HepG2 (cell line): ENCODE measurements around the gene ZNF514. TPM values are rescaled to one million over a fixed set of nuclear protein-coding genes. Genes with fewer than 3 reads are reported as not detected.

Experiments
- ATAC-seq: fragments of 200-7000 bp; cut with Tn5 transposase; 3 replicates; pipeline ENCODE4 v1.9.1; 2020; ENCODE audit warnings: mild to moderate bottlenecking, moderate library complexity
- BruUV-seq: library from RNA; stranded (reverse); fragments of 400-500 nt; replicated peaks from 2 replicates; lab custom pipeline; 2021; lab: Mats Ljungman, UMichigan
- CTCF ChIA-PET: fragments of 300-600 bp; formaldehyde crosslinking; extraction: SDS; loops from one replicate; lab custom pipeline; 2021; ENCODE audit warnings: low total read pairs, inconsistent platforms, low intra/inter-chr PET ratio; lab: Yijun Ruan, JAX
- POLR2A ChIA-PET: fragments of 350-600 bp; sonication (Branson Sonifier 250); formaldehyde crosslinking; loops from one replicate; lab custom pipeline; 2020; ENCODE audit warnings: antibody characterized with exemption, inconsistent platforms; lab: Yijun Ruan, JAX
- DNase-seq: peaks from one replicate; pipeline ENCODE4 v3.0.0-alpha.2; 2015; ENCODE audit warnings: low spot score
- FAIRE-seq: peaks from 3 replicates; lab custom pipeline; 2011; peaks lifted over from hg19 to GRCh38; lab: Jason Lieb, UNC
- H2AFZ ChIP-seq: one replicate; pipeline ENCODE4 v1.6.1; 2011; ENCODE audit warnings: low read length, inconsistent platforms
- H3K27ac ChIP-seq: fragments of 300-600 bp; 3 replicates; pipeline ENCODE4 v1.8.0; 2011; ENCODE audit warnings: mixed run types, mild to moderate bottlenecking, mixed read lengths, low read length, inconsistent platforms; ENCODE audit not compliant: insufficient read depth; ENCODE audit errors: extremely low read length
- H3K27me3 ChIP-seq, 2 experiments: fragments of 200-600 bp in 1 of 2; 2 replicates in 1 of 2; 3 replicates in 1 of 2; pipeline versions ENCODE4 v1.6.0 to v1.8.0; 2011; ENCODE audit warnings: low read length in 2 of 2, mild to moderate bottlenecking in 2 of 2, moderate library complexity in 2 of 2, inconsistent platforms in 1 of 2; ENCODE audit not compliant: insufficient read depth in 2 of 2, control insufficient read depth in 1 of 2
- H3K36me3 ChIP-seq, 2 experiments: fragments of 200-600 bp in 1 of 2; replicated peaks in 1 of 2; 2 replicates in 1 of 2; 3 replicates in 1 of 2; pipeline versions ENCODE4 v1.5.1 to v1.8.0; 2011; ENCODE audit warnings: low read length in 2 of 2, inconsistent platforms in 1 of 2; ENCODE audit not compliant: insufficient read depth in 2 of 2, control insufficient read depth in 1 of 2
- H3K4me1 ChIP-seq: 2 replicates; pipeline ENCODE4 v1.5.1; 2012; ENCODE audit warnings: low read length, inconsistent platforms; ENCODE audit not compliant: insufficient read depth
- H3K4me2 ChIP-seq: 2 replicates; pipeline ENCODE4 v1.6.0; 2011; ENCODE audit warnings: low read depth, low read length, inconsistent platforms
- H3K4me3 ChIP-seq, 3 experiments: fragments of 200-600 bp in 1 of 3; sonication (generic), shearing (Covaris generic) in 1 of 3; replicated peaks in 1 of 3; 2 replicates each; pipeline ENCODE4 v1.5.1; 2011 to 2016; ENCODE audit warnings: low read length in 3 of 3, inconsistent platforms in 2 of 3, low read depth in 2 of 3, mild to moderate bottlenecking in 2 of 3, control low read depth in 1 of 3, mixed read lengths in 1 of 3; ENCODE audit not compliant: insufficient read depth in 1 of 3
- H3K79me2 ChIP-seq: one replicate; pipeline ENCODE4 v1.6.1; 2011; ENCODE audit warnings: low read length, inconsistent platforms; ENCODE audit not compliant: insufficient read depth
- H3K9ac ChIP-seq: 2 replicates; pipeline ENCODE4 v1.6.0; 2011; ENCODE audit warnings: mild to moderate bottlenecking, low read depth, low read length, inconsistent platforms; ENCODE audit not compliant: insufficient read depth
- H3K9me3 ChIP-seq: 2 replicates; pipeline ENCODE4 v1.5.1; 2012; ENCODE audit warnings: mild to moderate bottlenecking, low read length
- H4K20me1 ChIP-seq: 2 replicates; pipeline ENCODE4 v1.6.0; 2011; ENCODE audit warnings: inconsistent platforms, mild to moderate bottlenecking, low read length, moderate library complexity; ENCODE audit not compliant: insufficient read depth
- ARNTL ChIP-seq: sonication (generic); formaldehyde crosslinking; IDR thresholded peaks from 2 replicates; pipeline ENCODE4 v1.4.0; 2020; ENCODE audit warnings: mild to moderate bottlenecking, missing genetic modification reagents
- BCLAF1 ChIP-seq: fragments of 450-650 bp; IDR thresholded peaks from 2 replicates; pipeline ENCODE4 v1.6.1; 2017; ENCODE audit warnings: mild to moderate bottlenecking
- GPN1 ChIP-seq: sonication (generic); formaldehyde crosslinking; IDR thresholded peaks from 2 replicates; pipeline ENCODE4 v1.5.1; 2020; ENCODE audit warnings: missing genetic modification reagents, borderline replicate concordance
- GZF1 ChIP-seq: sonication (generic); formaldehyde crosslinking; IDR thresholded peaks from 2 replicates; pipeline ENCODE4 v1.5.1; 2020; ENCODE audit warnings: mild to moderate bottlenecking, missing genetic modification reagents
- KDM5B ChIP-seq: sonication (generic); formaldehyde crosslinking; IDR thresholded peaks from 2 replicates; pipeline ENCODE4 v1.4.0; 2020; ENCODE audit warnings: missing genetic modification reagents, mild to moderate bottlenecking, borderline replicate concordance
- LCORL ChIP-seq, 2 experiments: fragments of 450-650 bp in 1 of 2; sonication (generic) in 1 of 2; formaldehyde crosslinking in 1 of 2; IDR thresholded peaks; 2 replicates each; pipeline versions ENCODE4 v1.5.0 to v1.6.1; 2017 to 2020; ENCODE audit warnings: antibody characterized with exemption in 1 of 2, missing genetic modification reagents in 1 of 2
- MEIS2 ChIP-seq: sonication (generic); formaldehyde crosslinking; IDR thresholded peaks from 2 replicates; pipeline ENCODE4 v1.9.0; 2021; ENCODE audit warnings: mild to moderate bottlenecking, missing genetic modification reagents
- PHB2 ChIP-seq: fragments of 450-650 bp; IDR thresholded peaks from 2 replicates; pipeline ENCODE4 v1.6.1; 2018; ENCODE audit not compliant: partially characterized antibody
- POLR2G ChIP-seq: fragments of 200-400 bp; formaldehyde crosslinking; IDR thresholded peaks from 2 replicates; pipeline ENCODE4 v1.6.1; 2018; ENCODE audit warnings: mild to moderate bottlenecking, low read depth, low read length, moderate library complexity
- U2AF2 ChIP-seq: fragments of 200-400 bp; formaldehyde crosslinking; IDR thresholded peaks from 2 replicates; pipeline ENCODE4 v1.6.1; 2017; ENCODE audit warnings: low read depth, mild to moderate bottlenecking, low read length
- ZKSCAN1 ChIP-seq: fragments of 150-350 bp; IDR thresholded peaks from 2 replicates; pipeline ENCODE4 v1.6.1; 2014; ENCODE audit warnings: low read length
- ZNF121 ChIP-seq: sonication (generic); formaldehyde crosslinking; IDR thresholded peaks from 2 replicates; pipeline ENCODE4 v1.5.0; 2020; ENCODE audit warnings: mild to moderate bottlenecking, missing genetic modification reagents
- ZNF317 ChIP-seq: sonication (generic); formaldehyde crosslinking; IDR thresholded peaks from 2 replicates; pipeline ENCODE4 v1.5.0; 2020; ENCODE audit warnings: mild to moderate bottlenecking, missing genetic modification reagents
- ZNF672 ChIP-seq: sonication (generic); formaldehyde crosslinking; IDR thresholded peaks from 2 replicates; pipeline ENCODE4 v1.8.1; 2022; ENCODE audit warnings: missing genetic modification reagents
- ZSCAN20 ChIP-seq: sonication (generic); formaldehyde crosslinking; IDR thresholded peaks from 2 replicates; pipeline ENCODE4 v1.4.0; 2020; ENCODE audit warnings: missing genetic modification reagents, mild to moderate bottlenecking, borderline replicate concordance
- ZZZ3 ChIP-seq: sonication (generic); formaldehyde crosslinking; IDR thresholded peaks from 2 replicates; pipeline ENCODE4 v1.4.0; 2020; ENCODE audit warnings: missing genetic modification reagents, mild to moderate bottlenecking, borderline replicate concordance
- WGBS: methylation state at CpG from one replicate; pipeline ENCODE4 v1.1.6; 2017; ENCODE audit warnings: low lambda C conversion rate; 5-methylcytosine and 5-hydroxymethylcytosine counted together
- in situ Hi-C: cut with HindIII; loops from 2 replicates; pipeline ENCODE4 v1.10.0; 2017; ENCODE audit warnings: low pct_unique_long_range_greater_than_20kb; ENCODE audit not compliant: extremely low pct_ligation_motif_present
- intact Hi-C: fragments of 100-400 bp; cut with micrococcal nuclease; formaldehyde crosslinking; loops from one replicate; pipeline ENCODE4 v1.10.0; 2022; ENCODE audit not compliant: unreplicated experiment
- polyA plus RNA-seq, 8 experiments: library from polyadenylated mRNA; depleted of rRNA in 3 of 8; stranded (reverse) in 7 of 8; unstranded in 1 of 8; fragments of >200 nt; fragmentation: Illumina TruSeq in 4 of 8; extraction: Trizol in 4 of 8; gene quantifications; 2 replicates each; pipeline versions ENCODE4 v1.2.1 to v1.2.3, GENCODE V29; 2011 to 2016; ENCODE audit warnings: low read depth in 4 of 8, missing spikeins in 1 of 8, mixed read lengths in 1 of 8; ENCODE audit not compliant: insufficient read depth in 1 of 8
- total RNA-seq, 5 experiments: library from RNA; depleted of rRNA; stranded (reverse); fragments of >200 nt; fragmentation: Illumina TruSeq; extraction: Trizol; gene quantifications; 2 replicates each; pipeline ENCODE4 v1.2.3, GENCODE V29; 2016; ENCODE audit warnings: low read depth in 1 of 5

The ZNF514 gene
- total and polyA plus RNA-seq, 2 of the 13 experiments (the other 11 are each of a cell fraction or from before 2014, with no cell fraction given): 15.2 to 18.7 TPM

GRCh38 chr2:95110395-95110794 lies 49.3 kb downstream of the ZNF514 start:
- no peak for DNase-seq
- no peaks in the 10 kb centered on the region for H3K79me2 ChIP-seq
- H3K27me3 ChIP-seq: no peaks in the 10 kb centered on the region
- H4K20me1 ChIP-seq: peaks cover 5% of the 10 kb centered on the region; the same call in 1 of the 2 replicates
- no TSS peak for BruUV-seq
- intact Hi-C loops: no loop called here
- H3K9me3 ChIP-seq: no peaks in the 10 kb centered on the region
- ChIA-PET CTCF (no interaction called here), POLR2A (no interaction called here)
- no peak overlapping the region for H3K9ac ChIP-seq
- no peak for TF ChIP-seq GZF1
- TF ChIP-seq ZNF317 (CRISPR knock-in tag): no peak
- no peak for TF ChIP-seq ZZZ3 (CRISPR knock-in tag)
- no peak for TF ChIP-seq GPN1 (CRISPR knock-in tag)
- peak; percentile 90 for TF ChIP-seq ZNF121 (CRISPR knock-in tag)
- no peak for TF ChIP-seq PHB2
- H2AFZ ChIP-seq: no peak overlapping the region
- peaks cover 37 to 82% of the 10 kb centered on the region in 2 experiments for H3K36me3 ChIP-seq
- no peak overlapping the region for H3K27ac ChIP-seq
- in situ Hi-C loops: no loop called here
- no peak for FAIRE-seq
- peaks cover 5% of the 10 kb centered on the region for H3K4me1 ChIP-seq
- H3K4me3 ChIP-seq: no peak overlapping the region
- ATAC-seq: no peak
- H3K4me2 ChIP-seq: no peak overlapping the region

DNA sequence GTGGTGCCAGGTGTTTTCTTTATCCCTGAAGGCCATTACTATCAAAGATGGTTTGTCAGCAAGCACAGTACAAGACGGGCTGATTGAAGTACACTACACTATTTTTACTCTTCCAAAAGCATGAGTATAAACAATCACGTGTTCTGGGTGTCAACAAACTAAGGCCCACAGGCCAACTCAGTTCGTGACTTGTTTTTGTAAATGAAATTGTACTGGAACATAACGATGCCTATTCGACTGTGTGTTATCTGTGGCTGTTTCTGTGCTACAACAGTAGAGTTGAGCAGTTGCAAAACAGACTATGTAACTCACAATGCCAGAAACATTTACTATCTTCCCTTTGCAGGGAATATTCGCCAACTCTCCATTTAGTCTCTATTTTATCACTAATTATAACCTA lies 50.4 kb downstream of the ZNF514 start:
- Histone ChIP-seq H3K9ac (no peak overlapping the region), H3K36me3 (peaks cover 38 to 83% of the 10 kb centered on the region in 2 experiments), H4K20me1 (no peaks in the 10 kb centered on the region), H3K27me3 (no peaks in the 10 kb centered on the region), H2AFZ (no peak overlapping the region), H3K9me3 (no peaks in the 10 kb centered on the region), H3K4me2 (no peak overlapping the region), H3K79me2 (no peaks in the 10 kb centered on the region), H3K27ac (no peak overlapping the region), H3K4me3 (no peak overlapping the region), H3K4me1 (no peaks in the 10 kb centered on the region)
- 98% methylated on average over 6 of the region's 6 CpGs for WGBS
- ATAC-seq: no peak
- BruUV-seq: no TSS peak
- DNase-seq: no peak
- in situ Hi-C loops: no loop called here
- TF ChIP-seq ZNF672 (CRISPR knock-in tag) (no peak), BCLAF1 (no peak), ARNTL (CRISPR knock-in tag) (no peak), LCORL (IDR thresholded peaks at IDR 0.05) (no peak), LCORL (CRISPR knock-in tag; IDR thresholded peaks at IDR 0.05) (no peak), ZKSCAN1 (no peak), ZSCAN20 (CRISPR knock-in tag) (no peak), KDM5B (CRISPR knock-in tag) (no peak), POLR2G (no peak), MEIS2 (CRISPR knock-in tag) (no peak), U2AF2 (no peak)
- CTCF ChIA-PET: no interaction called here
- intact Hi-C loops: no loop called here
- POLR2A ChIA-PET: no interaction called here
- FAIRE-seq: no peak
